Dendritic cell treated with granulocyte-macrophage colony-stimulating factor and Interleukin-4, amounts not matched to agents 40 ng/mL and 50 ng/mL, for 4 days (primary cell): ENCODE measurements around the gene GTF2IRD1.
"Not testable (repeated sequence)": the region's sequence is repeated elsewhere in the genome, so short reads cannot be mapped to it uniquely, and the experiment has no call there.

Experiments used
- H3K27ac Mint-ChIP-seq: one replicate; pipeline ENCODE4 v1.8.0; 2022; ENCODE audit warnings: mild to moderate bottlenecking, mixed read lengths
- H3K27me3 Mint-ChIP-seq: one replicate; pipeline ENCODE4 v1.8.0; 2022; ENCODE audit warnings: mild to moderate bottlenecking, mixed read lengths
- H3K36me3 Mint-ChIP-seq: one replicate; pipeline ENCODE4 v1.8.0; 2022; ENCODE audit warnings: low read depth, mixed read lengths
- H3K4me1 Mint-ChIP-seq: one replicate; pipeline ENCODE4 v1.8.0; 2022; ENCODE audit warnings: low read depth, mixed read lengths
- H3K4me3 Mint-ChIP-seq: one replicate; pipeline ENCODE4 v1.8.0; 2022; ENCODE audit warnings: mild to moderate bottlenecking, moderate library complexity, mixed read lengths
- H3K9me3 Mint-ChIP-seq: one replicate; pipeline ENCODE4 v1.8.0; 2022; ENCODE audit warnings: mixed read lengths
- intact Hi-C: fragments of 100-400 bp; cut with micrococcal nuclease; formaldehyde crosslinking; loops from one replicate; pipeline ENCODE4 v1.15.0; 2022

GTF2IRD1 gene

GRCh38 chr7:74625446-74625845 lies 171.7 kb downstream of the GTF2IRD1 start:
- Mint-ChIP-seq H3K9me3 (no peaks in the 10 kb centered on the region), H3K27me3 (peaks cover 1% of the 10 kb centered on the region), H3K36me3 (no peaks in the 10 kb centered on the region), H3K27ac (peak overlapping the region; percentile 36), H3K4me3 (no peak overlapping the region), H3K4me1 (peaks cover 11% of the 10 kb centered on the region)
- intact Hi-C loops: no loop called here

- H3K9me3 Mint-ChIP-seq: no peaks in the 10 kb centered on the region
- H3K27ac Mint-ChIP-seq: no peak overlapping the region
- H3K4me3 Mint-ChIP-seq: no peak overlapping the region
- intact Hi-C loops: no loop called here
- peaks cover 26% of the 10 kb centered on the region for H3K4me1 Mint-ChIP-seq
- peaks cover 1% of the 10 kb centered on the region for H3K27me3 Mint-ChIP-seq
- no peaks in the 10 kb centered on the region for H3K36me3 Mint-ChIP-seq
These were observed 174.1 kb downstream of the GTF2IRD1 start for GRCh38 chr7:74627661-74628411.

GRCh38 chr7:74632505-74632904 lies 178.8 kb downstream of the GTF2IRD1 start:
- no peak overlapping the region for H3K27ac Mint-ChIP-seq
- H3K36me3 Mint-ChIP-seq: no peaks in the 10 kb centered on the region
- peaks cover 15% of the 10 kb centered on the region for H3K4me1 Mint-ChIP-seq
- H3K27me3 Mint-ChIP-seq: peaks cover 4% of the 10 kb centered on the region
- no peak overlapping the region for H3K4me3 Mint-ChIP-seq
- H3K9me3 Mint-ChIP-seq: no peaks in the 10 kb centered on the region
- intact Hi-C loops: no loop called here

- Mint-ChIP-seq H3K4me1 (peaks cover 15% of the 10 kb centered on the region), H3K4me3 (no peak overlapping the region), H3K27me3 (peaks cover 4% of the 10 kb centered on the region), H3K9me3 (no peaks in the 10 kb centered on the region), H3K27ac (no peak overlapping the region), H3K36me3 (no peaks in the 10 kb centered on the region)
- intact Hi-C loops: no loop called here
These were observed 179.8 kb downstream of the GTF2IRD1 start for GRCh38 chr7:74633451-74633921.

GRCh38 chr7:74637745-74638144 lies 184.0 kb downstream of the GTF2IRD1 start:
- peaks cover 4% of the 10 kb centered on the region for H3K27me3 Mint-ChIP-seq
- no peak overlapping the region for H3K4me3 Mint-ChIP-seq
- H3K36me3 Mint-ChIP-seq: no peaks in the 10 kb centered on the region
- H3K4me1 Mint-ChIP-seq: peaks cover 10% of the 10 kb centered on the region
- no peak overlapping the region for H3K27ac Mint-ChIP-seq
- no peaks in the 10 kb centered on the region for H3K9me3 Mint-ChIP-seq
- intact Hi-C loops: no loop called here

GRCh38 chr7:74650055-74650454 lies 196.3 kb downstream of the GTF2IRD1 start:
- H3K36me3 Mint-ChIP-seq, H3K27me3 Mint-ChIP-seq, H3K9me3 Mint-ChIP-seq, intact Hi-C loops: not testable (repeated sequence)
- H3K4me3 Mint-ChIP-seq: peak overlapping the region; percentile 57
- peaks cover 27% of the 10 kb centered on the region for H3K4me1 Mint-ChIP-seq
- peak overlapping the region; percentile 69 for H3K27ac Mint-ChIP-seq

- H3K27me3 Mint-ChIP-seq, H3K36me3 Mint-ChIP-seq, intact Hi-C loops, H3K9me3 Mint-ChIP-seq: not testable (repeated sequence)
- H3K27ac Mint-ChIP-seq: peak overlapping the region; percentile 69
- peak overlapping the region; percentile 57 for H3K4me3 Mint-ChIP-seq
- peaks cover 32% of the 10 kb centered on the region for H3K4me1 Mint-ChIP-seq
These were observed 196.9 kb downstream of the GTF2IRD1 start for GRCh38 chr7:74650493-74651132.

- H3K9me3 Mint-ChIP-seq, intact Hi-C loops, H3K27me3 Mint-ChIP-seq, H3K4me3 Mint-ChIP-seq, H3K36me3 Mint-ChIP-seq, H3K27ac Mint-ChIP-seq: not testable (repeated sequence)
- peaks cover 38% of the 10 kb centered on the region for H3K4me1 Mint-ChIP-seq
These were observed 197.4 kb downstream of the GTF2IRD1 start for GRCh38 chr7:74651133-74651504.
